GM19397 (cell line): ENCODE results near the gene FANCI.
"Not testable (repeated sequence)": the region's sequence is repeated elsewhere in the genome, so short reads cannot be mapped to it uniquely, and the experiment has no call there.

Experiments
- ATAC-seq: cut with Tn5 transposase; IDR thresholded peaks from one replicate; pipeline ENCODE4 v1.9.1; 2021; ENCODE audit warnings: mild to moderate bottlenecking, moderate library complexity; ENCODE audit not compliant: unreplicated experiment

FANCI gene

GRCh38 chr15:89221543-89221942 is 22.2 kb upstream of the FANCI start, which contains the start of gene RLBP1:
TSS of gene RLBP1 (minus strand) at chr15:89221579. CDS start at chr15:89218975, 2,604 bp downstream.
- no peak for ATAC-seq

GRCh38 chr15:89225588-89225987 is 18.2 kb upstream of the FANCI start:
- ATAC-seq, result no peak

GRCh38 chr15:89226359-89227221 is 17.2 kb upstream of the FANCI start:
- ATAC-seq, result no peak

GRCh38 chr15:89227425-89227824 is 16.4 kb upstream of the FANCI start:
- ATAC-seq, result no peak

- no peak for ATAC-seq
These were observed 13.5 kb upstream of the FANCI start for GRCh38 chr15:89230277-89230676.

- no peak for ATAC-seq
These were observed 11.9 kb upstream of the FANCI start for GRCh38 chr15:89231832-89232231.

GRCh38 chr15:89239883-89240810 is 3.6 kb upstream of the FANCI start:
- not testable (repeated sequence) for ATAC-seq

GRCh38 chr15:89243046-89243690 is 611 bp upstream of the FANCI start:
- no peak for ATAC-seq

GRCh38 chr15:89244574-89244903 is 760 bp downstream of the FANCI start:
- ATAC-seq, result peak; percentile 4

- ATAC-seq, result no peak
These were observed 3.7 kb downstream of the FANCI start for GRCh38 chr15:89247446-89247845.

- ATAC-seq, result no peak
These were observed 4.8 kb downstream of the FANCI start for GRCh38 chr15:89248584-89248983.

GRCh38 chr15:89250142-89250541 is 6.4 kb downstream of the FANCI start:
- ATAC-seq, result not testable (repeated sequence)

- not testable (repeated sequence) for ATAC-seq
These were observed 33.5 kb downstream of the FANCI start for GRCh38 chr15:89277281-89277680.

GRCh38 chr15:89278307-89278706 is 34.5 kb downstream of the FANCI start:
- no peak for ATAC-seq

GRCh38 chr15:89282631-89283030 is 38.9 kb downstream of the FANCI start:
- no peak for ATAC-seq

GRCh38 chr15:89283201-89283600 is 39.4 kb downstream of the FANCI start:
- ATAC-seq, result no peak

- no peak for ATAC-seq
These were observed 48.2 kb downstream of the FANCI start for GRCh38 chr15:89291934-89292438.

GRCh38 chr15:89293012-89293411 is 49.2 kb downstream of the FANCI start:
- no peak for ATAC-seq

GRCh38 chr15:89299896-89300295 is 56.1 kb downstream of the FANCI start:
- no peak for ATAC-seq

GRCh38 chr15:89301304-89302089 is 57.7 kb downstream of the FANCI start:
- no peak for ATAC-seq
